A673 (cell line): ENCODE measurements around the gene FBXW12.

Source experiments
- EZH2 ChIP-seq: fragments of 200-600 bp; sonication (generic); IDR thresholded peaks from 2 replicates; pipeline ENCODE4 v1.6.1; 2017; ENCODE audit warnings: borderline replicate concordance, low read depth, mild to moderate bottlenecking, mixed read lengths, antibody characterized with exemption, low read length; ENCODE audit not compliant: poor library complexity, severe bottlenecking
- TF ChIP-seq, protein P1 (sequence below): fragments of 300-800, 200-600 bp; sonication (generic); conservative IDR thresholded peaks from 2 replicates; pipeline ENCODE4 v1.5.1; 2017; ENCODE audit warnings: low read depth, mild to moderate bottlenecking, antibody characterized with exemption, low read length, moderate library complexity, mixed read lengths

DNA sequence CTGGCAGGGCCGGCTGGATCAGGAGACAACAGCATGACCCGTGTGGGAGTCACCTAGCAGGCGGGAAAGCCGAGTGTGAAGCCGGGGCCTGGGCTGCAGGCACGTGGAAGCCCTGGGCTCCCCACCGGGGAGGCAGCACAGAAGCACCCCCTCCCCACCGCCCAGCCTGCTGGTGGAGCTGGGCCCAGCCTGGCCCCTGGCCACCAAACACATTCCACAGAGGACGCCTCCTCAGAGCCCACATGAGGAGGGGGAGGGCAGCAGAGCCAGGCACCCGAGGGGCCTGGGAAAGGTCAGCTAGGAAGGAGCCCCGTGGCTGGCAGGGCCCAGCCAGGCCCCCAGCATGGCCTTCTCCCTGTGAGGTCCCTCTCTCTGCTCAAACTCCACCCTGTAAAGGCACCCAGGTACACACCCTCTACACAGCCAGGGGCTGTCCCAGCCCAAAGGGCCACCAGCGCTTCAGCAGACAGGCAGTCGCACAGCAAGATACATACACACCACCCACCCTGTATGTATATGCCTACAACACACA lies 53.3 kb downstream of the FBXW12 start:
- TF ChIP-seq, protein P1, sequence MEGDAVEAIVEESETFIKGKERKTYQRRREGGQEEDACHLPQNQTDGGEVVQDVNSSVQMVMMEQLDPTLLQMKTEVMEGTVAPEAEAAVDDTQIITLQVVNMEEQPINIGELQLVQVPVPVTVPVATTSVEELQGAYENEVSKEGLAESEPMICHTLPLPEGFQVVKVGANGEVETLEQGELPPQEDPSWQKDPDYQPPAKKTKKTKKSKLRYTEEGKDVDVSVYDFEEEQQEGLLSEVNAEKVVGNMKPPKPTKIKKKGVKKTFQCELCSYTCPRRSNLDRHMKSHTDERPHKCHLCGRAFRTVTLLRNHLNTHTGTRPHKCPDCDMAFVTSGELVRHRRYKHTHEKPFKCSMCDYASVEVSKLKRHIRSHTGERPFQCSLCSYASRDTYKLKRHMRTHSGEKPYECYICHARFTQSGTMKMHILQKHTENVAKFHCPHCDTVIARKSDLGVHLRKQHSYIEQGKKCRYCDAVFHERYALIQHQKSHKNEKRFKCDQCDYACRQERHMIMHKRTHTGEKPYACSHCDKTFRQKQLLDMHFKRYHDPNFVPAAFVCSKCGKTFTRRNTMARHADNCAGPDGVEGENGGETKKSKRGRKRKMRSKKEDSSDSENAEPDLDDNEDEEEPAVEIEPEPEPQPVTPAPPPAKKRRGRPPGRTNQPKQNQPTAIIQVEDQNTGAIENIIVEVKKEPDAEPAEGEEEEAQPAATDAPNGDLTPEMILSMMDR, result no peak
- no peak for TF ChIP-seq EZH2
